Stimulated activated CD8-positive, alpha-beta memory T cell treated with anti-CD3 and anti-CD28 coated beads, Interleukin-4, amount 100 ng/mL, for 4 hours (primary cell): ENCODE data around the gene PRKAR1B.

Experiments
- DNase-seq, 2 donors: peaks; one replicate each; pipeline ENCODE4 v3.0.0-alpha.2; 2020; ENCODE audit warnings: low read depth in 2 of 2, low spot score in 1 of 2

The PRKAR1B gene

GRCh38 chr7:607938-608337, 119.1 kb downstream of the PRKAR1B start:
- DNase-seq: no peak

GRCh38 chr7:605661-606450, 121.2 kb downstream of the PRKAR1B start:
- DNase-seq: no peak

- DNase-seq: no peak
These were observed 122.1 kb downstream of the PRKAR1B start for GRCh38 chr7:604884-605531.

DNA sequence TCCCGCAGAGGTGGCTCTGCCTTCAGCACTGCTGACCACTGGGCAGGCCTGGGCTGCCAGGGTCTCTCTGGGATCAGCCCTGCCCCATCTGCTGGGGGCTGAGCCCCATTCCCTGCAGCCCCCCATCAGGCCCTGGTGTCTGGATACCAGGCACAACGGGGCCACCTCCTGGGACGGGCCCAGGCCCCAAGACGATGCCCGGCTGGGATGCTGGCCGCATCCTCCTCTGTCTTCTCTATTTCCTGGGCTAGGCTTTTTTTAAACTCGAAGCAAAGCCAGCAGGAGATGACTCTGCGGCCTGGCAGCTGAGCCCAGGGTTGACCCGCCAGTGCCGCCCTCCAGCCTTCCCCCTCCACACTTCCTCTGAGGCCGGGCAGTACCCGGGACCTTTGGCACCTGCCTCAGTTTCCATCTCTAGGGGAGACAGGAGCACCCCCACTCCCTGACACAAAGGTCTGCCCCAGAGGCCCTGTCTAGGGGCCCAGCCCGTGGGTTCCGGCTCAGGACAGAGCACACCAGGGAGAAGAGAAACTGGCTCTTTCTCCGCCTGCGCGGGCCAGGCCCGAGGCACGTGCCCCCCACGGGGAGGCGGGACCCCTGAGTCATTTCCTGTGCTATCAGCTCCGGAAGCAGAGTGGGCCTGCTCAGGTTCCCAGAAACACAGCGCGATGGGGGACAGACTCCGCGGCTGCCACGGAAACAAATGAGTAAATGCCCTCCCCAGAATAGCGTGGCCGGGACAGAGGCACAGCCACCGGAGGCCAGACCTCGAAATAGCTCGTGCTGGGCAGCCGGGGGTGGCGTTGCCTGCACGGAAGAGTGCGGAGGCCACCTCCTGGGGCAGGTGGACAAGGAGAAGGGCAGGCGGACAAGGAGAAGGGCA, 122.8 kb downstream of the PRKAR1B start:
- peak; percentile 94 to 96 for DNase-seq

GRCh38 chr7:603152-603951, 123.7 kb downstream of the PRKAR1B start:
- DNase-seq: no peak

DNA sequence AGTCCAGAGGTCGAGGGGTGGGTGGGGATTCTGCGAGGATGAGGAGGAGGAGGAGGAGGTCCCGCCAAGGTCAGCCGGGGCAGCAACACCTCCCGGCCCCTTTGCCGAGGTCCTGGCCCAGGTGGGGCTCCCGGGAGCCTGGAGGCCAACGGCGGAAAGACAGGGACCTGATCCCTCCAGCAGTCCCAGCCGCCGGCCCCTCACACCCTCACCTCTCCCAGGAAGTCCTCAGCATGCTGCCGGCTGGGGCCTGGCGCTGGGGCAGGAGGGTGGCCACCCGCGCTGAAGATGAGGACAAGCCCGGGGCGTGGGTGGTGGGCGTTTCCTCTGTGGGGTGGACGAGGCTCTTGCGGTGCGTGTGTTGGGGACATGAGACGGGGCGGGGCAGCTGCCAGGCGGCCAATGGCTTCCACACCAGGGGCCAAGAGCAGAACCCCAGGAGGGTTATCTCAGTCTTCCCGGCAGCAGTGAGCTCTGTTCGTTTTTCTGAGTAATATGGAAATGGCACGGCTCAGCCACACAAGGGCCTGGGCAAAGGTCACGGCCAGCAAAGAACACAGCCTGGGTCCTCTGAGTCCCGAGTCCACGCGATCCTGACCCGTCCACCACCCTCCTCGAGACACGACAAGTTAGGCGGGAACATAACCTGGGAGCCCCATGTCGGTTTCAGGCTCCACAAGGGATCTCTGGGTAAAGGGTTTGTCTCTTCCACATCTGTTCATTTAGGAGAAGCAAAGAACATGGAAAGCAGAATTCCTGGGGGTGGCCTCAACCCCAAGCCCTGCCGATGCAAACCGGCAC, 124.5 kb downstream of the PRKAR1B start:
- DNase-seq: no peak

- peak; percentile 76 to 88 for DNase-seq
These were observed 125.3 kb downstream of the PRKAR1B start for GRCh38 chr7:601595-602340.

DNA sequence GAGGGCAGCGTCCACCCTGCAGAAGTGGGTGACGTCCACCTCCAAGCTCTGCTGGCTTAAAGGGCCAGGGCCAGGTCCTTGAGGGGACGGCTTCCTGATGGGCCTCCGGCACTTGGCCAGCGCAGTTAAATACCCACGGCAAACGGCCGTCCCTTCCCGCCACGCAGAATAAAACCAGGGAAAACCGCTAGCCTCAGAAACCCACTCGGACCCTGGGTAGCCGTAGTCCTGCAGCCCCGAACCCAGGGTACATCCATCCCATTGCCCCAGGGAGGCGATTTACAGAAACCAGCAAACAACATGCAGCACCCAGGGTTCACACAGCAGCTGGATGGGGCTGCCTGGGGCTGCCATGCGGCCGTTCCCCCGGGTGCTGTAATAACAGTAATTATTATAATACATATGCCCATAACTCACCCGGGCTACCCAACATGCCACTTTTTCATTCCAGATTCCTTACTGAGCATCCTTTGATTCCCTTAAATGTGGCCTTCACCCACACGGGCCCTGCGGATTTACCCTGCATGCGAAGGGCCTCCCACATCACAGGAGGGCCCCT, 126.0 kb downstream of the PRKAR1B start:
- no peak for DNase-seq

DNA sequence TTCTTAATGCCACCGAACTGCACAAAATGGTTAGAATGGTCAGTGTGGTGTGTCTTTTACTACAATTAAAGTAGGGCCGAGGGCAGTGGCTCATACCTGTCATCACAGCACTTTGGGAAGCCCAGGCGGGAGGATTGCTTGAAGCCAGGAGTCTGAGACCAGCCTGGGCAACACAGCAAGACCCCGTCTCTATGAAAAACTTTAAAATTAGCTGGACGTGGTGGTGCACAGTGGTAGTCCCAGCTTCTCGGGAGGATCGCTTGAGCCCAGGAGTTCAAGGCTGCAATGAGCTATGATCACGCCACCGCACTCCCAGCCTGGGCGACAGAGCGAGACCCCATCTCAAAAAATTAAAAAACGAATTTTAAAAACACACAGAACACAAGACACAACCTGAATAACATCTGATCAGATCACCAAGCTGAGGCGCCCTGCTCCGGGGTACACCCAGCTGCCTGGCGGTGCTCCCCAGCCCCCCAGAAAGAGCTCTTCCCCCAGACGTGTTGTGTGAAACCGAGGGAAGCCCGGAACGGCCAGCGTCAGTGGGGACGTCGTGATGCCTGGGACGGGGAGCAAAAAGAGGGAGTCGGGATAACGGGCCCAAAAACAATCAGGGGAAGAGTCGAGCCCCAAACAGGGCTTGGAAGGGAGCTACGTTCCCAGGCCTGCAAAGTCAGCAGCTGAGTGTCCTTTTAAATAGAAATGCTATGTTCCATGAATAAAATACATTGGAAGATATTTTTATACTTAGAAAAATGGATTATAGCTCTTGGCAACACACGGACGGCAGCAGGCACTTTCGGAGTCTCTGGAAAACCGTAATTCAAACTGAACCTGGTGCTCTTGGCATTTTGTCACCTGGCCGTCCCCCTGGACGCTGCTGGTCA, 126.7 kb downstream of the PRKAR1B start:
- no peak for DNase-seq

- no peak for DNase-seq
These were observed 128.2 kb downstream of the PRKAR1B start for GRCh38 chr7:598899-599298.

DNA sequence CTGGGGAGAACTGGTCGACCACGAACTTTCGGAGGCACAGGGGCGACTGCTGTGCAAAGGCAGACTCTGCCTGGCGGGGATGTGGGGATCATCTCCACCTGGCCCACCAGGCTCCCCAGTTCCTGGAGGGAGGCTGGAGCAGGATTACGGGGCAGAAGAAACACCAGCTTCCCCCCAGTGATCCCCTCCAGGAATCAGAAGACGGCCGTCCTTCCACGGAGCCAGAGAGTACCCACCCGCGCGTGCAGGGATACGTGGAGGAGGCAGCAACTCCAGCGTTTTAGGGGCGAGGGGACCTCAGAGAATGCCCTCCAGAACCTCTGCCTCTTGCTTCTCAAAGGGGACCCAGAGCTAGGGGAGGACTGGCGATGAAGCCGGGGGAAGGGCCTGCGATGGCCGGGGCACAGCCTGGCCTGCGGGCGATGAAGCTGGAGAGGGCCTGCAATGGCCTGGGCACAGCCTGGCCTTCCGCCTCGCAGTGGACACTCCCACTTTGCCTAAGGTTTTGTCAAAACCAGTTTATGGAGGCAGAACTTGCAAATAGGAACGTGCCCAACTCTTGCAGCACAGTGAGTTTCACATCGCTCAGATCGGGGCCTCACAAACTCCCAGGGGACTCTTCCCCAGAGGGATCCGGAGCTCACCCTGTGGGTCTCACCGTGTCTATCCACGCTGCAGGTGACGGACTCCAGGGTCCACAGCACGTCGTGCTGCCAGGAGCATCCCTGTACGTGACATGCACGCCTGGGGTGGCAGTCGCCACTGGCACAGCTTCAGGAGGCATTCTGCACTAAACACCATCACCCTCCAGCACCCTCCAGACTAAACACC, 129.5 kb downstream of the PRKAR1B start:
- no peak for DNase-seq

DNA sequence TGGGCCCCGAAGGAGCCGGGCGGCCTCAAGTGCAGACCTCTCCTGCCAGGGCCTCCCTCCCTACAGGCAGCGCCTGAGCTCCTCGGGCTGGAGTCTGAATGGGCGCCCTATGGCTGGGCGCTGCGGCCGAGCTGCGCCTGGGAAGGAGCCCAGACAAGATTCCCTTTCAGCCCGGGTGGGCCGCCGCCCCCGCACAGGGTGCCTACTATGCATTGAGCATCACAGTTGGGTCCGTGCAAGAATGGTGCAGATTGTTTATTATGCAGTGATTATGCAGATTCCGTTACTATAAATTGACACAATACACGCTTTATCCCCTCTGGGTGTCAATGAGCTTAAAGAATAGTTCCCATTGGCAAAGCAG, 130.3 kb downstream of the PRKAR1B start:
- DNase-seq: no peak

- no peak for DNase-seq
These were observed 130.8 kb downstream of the PRKAR1B start for GRCh38 chr7:596071-596818.

GRCh38 chr7:595621-596010, 131.5 kb downstream of the PRKAR1B start:
- peak in 1 of 2 donors; percentile 58 for DNase-seq

GRCh38 chr7:594920-595620, 132.0 kb downstream of the PRKAR1B start:
- no peak for DNase-seq
